Measurements from ENCODE around the gene VASH1. TPM values are rescaled to one million over a fixed set of nuclear protein-coding genes. Genes with fewer than 3 reads are reported as not detected.
A peak's percentile ranks its signal among the peaks of the same experiment; 100 is the strongest.

Gene VASH1
- total RNA-seq, 1 donor from 2014 or later: 8.7 TPM

- no peak for DNase-seq (ENCODE audit: low read depth)
Measured at GRCh38 chr14:76811561-76811960, 50.3 kb downstream of the VASH1 start.

GRCh38 chr14:76812093-76812421 lies 50.8 kb downstream of the VASH1 start:
- H3K36me3 ChIP-seq (ENCODE audit: control insufficient read depth, insufficient read depth, low read length): no peaks in the 10 kb centered on the region
- no peak for DNase-seq (ENCODE audit: low read depth)
- H3K27me3 ChIP-seq (ENCODE audit: control insufficient read depth, insufficient read depth, low read length): no peaks in the 10 kb centered on the region
- H3K4me3 ChIP-seq (ENCODE audit: low read depth, low read length): peak overlapping the region; percentile 69
- no peak for TF ChIP-seq CTCF (IDR thresholded peaks at IDR 0.05; ENCODE audit: insufficient read depth, low read length, poor library complexity, severe bottlenecking)

More at GRCh38 chr14:76811561-76811960, 50.3 kb downstream of the VASH1 start:
- peak overlapping the region; percentile 69 for H3K4me3 ChIP-seq (ENCODE audit: low read depth, low read length)
- TF ChIP-seq CTCF (IDR thresholded peaks at IDR 0.05; ENCODE audit: insufficient read depth, low read length, poor library complexity, severe bottlenecking): no peak
- no peaks in the 10 kb centered on the region for H3K27me3 ChIP-seq (ENCODE audit: control insufficient read depth, insufficient read depth, low read length)
- H3K36me3 ChIP-seq (ENCODE audit: control insufficient read depth, insufficient read depth, low read length): no peaks in the 10 kb centered on the region

- Histone ChIP-seq H3K27me3 (ENCODE audit: control insufficient read depth, insufficient read depth, low read length) (no peaks in the 10 kb centered on the region), H3K36me3 (ENCODE audit: control insufficient read depth, insufficient read depth, low read length) (no peaks in the 10 kb centered on the region), H3K4me3 (ENCODE audit: low read depth, low read length) (peak within 1 kb of the TSS; percentile 69)
- TF ChIP-seq CTCF (IDR thresholded peaks at IDR 0.05; ENCODE audit: insufficient read depth, low read length, poor library complexity, severe bottlenecking): no peak
- DNase-seq (ENCODE audit: low read depth): peak; percentile 45
Measured at GRCh38 chr14:76812422-76813383, 51.4 kb downstream of the VASH1 start, which contains the start of gene ANGEL1. TSS of gene ANGEL1 (minus strand) at chr14:76812882. CDS start at chr14:76812827, 55 bp downstream.

GRCh38 chr14:76814726-76815645 lies 53.7 kb downstream of the VASH1 start:
- DNase-seq (ENCODE audit: low read depth): no peak
- Histone ChIP-seq H3K4me3 (ENCODE audit: low read depth, low read length) (no peak overlapping the region), H3K27me3 (ENCODE audit: control insufficient read depth, insufficient read depth, low read length) (no peaks in the 10 kb centered on the region), H3K36me3 (ENCODE audit: control insufficient read depth, insufficient read depth, low read length) (no peaks in the 10 kb centered on the region)
- no peak for TF ChIP-seq CTCF (IDR thresholded peaks at IDR 0.05; ENCODE audit: insufficient read depth, low read length, poor library complexity, severe bottlenecking)

- Histone ChIP-seq H3K27me3 (ENCODE audit: control insufficient read depth, insufficient read depth, low read length) (no peaks in the 10 kb centered on the region), H3K36me3 (ENCODE audit: control insufficient read depth, insufficient read depth, low read length) (no peaks in the 10 kb centered on the region), H3K4me3 (ENCODE audit: low read depth, low read length) (no peak overlapping the region)
- no peak for DNase-seq (ENCODE audit: low read depth)
- no peak for TF ChIP-seq CTCF (IDR thresholded peaks at IDR 0.05; ENCODE audit: insufficient read depth, low read length, poor library complexity, severe bottlenecking)
Measured at GRCh38 chr14:76820700-76821099, 59.4 kb downstream of the VASH1 start.
